Stimulated activated CD4-positive, alpha-beta T cell treated with anti-CD3 and anti-CD28 coated beads, Interleukin-2, amount 100 ng/mL, for 4 hours (primary cell): ENCODE measurements around the gene RPP30.
"Not testable (repeated sequence)": the region's sequence is repeated elsewhere in the genome, so short reads cannot be mapped to it uniquely, and the experiment has no call there.

Experiments used
- DNase-seq: peaks from one replicate; pipeline ENCODE4 v3.0.0-alpha.2; 2020; ENCODE audit warnings: low read depth

RPP30 gene

GRCh38 chr10:90871279-90871765 lies 452 bp upstream of the RPP30 start:
- no peak for DNase-seq

GRCh38 chr10:90872648-90873020 lies 860 bp downstream of the RPP30 start:
- DNase-seq, result no peak

GRCh38 chr10:90879062-90879461 lies 7.3 kb downstream of the RPP30 start:
- DNase-seq, result no peak

- DNase-seq, result not testable (repeated sequence)
These were observed 8.4 kb downstream of the RPP30 start for GRCh38 chr10:90880059-90880719.

- DNase-seq, result no peak
These were observed 12.7 kb downstream of the RPP30 start for GRCh38 chr10:90884431-90884830.

GRCh38 chr10:90885176-90885575 lies 13.4 kb downstream of the RPP30 start:
- no peak for DNase-seq

- no peak for DNase-seq
These were observed 15.8 kb downstream of the RPP30 start for GRCh38 chr10:90887555-90887954.

- DNase-seq, result no peak
These were observed 16.6 kb downstream of the RPP30 start for GRCh38 chr10:90888387-90888786.

- DNase-seq, result no peak
These were observed 17.9 kb downstream of the RPP30 start for GRCh38 chr10:90889636-90890035.

- DNase-seq, result no peak
These were observed 18.6 kb downstream of the RPP30 start for GRCh38 chr10:90890347-90890746.

GRCh38 chr10:90893190-90893589 lies 21.4 kb downstream of the RPP30 start:
- DNase-seq, result no peak

GRCh38 chr10:90896916-90897315 lies 25.1 kb downstream of the RPP30 start:
- DNase-seq, result not testable (repeated sequence)

- no peak for DNase-seq
These were observed 34.2 kb downstream of the RPP30 start for GRCh38 chr10:90905925-90906324.

- no peak for DNase-seq
These were observed 34.8 kb downstream of the RPP30 start for GRCh38 chr10:90906596-90906995.

GRCh38 chr10:90911133-90912051 lies 39.6 kb downstream of the RPP30 start:
- peak; percentile 19 for DNase-seq

- DNase-seq, result no peak
These were observed 40.4 kb downstream of the RPP30 start for GRCh38 chr10:90912174-90912573.

GRCh38 chr10:90912854-90913479 lies 41.2 kb downstream of the RPP30 start:
- DNase-seq, result no peak

- DNase-seq, result no peak
These were observed 42.1 kb downstream of the RPP30 start for GRCh38 chr10:90913774-90914420.

- no peak for DNase-seq
These were observed 43.4 kb downstream of the RPP30 start for GRCh38 chr10:90914992-90915765.

GRCh38 chr10:90915766-90916075 lies 43.9 kb downstream of the RPP30 start:
- no peak for DNase-seq

GRCh38 chr10:90916392-90917237 lies 44.8 kb downstream of the RPP30 start:
- no peak for DNase-seq
